Panc1 (cell line): ENCODE data around the gene MYO18B. TPM values are rescaled to one million over a fixed set of nuclear protein-coding genes. Genes with fewer than 3 reads are reported as not detected.

Source experiments
- ATAC-seq: fragments of 200-7000 bp; cut with Tn5 transposase; 2 replicates; pipeline ENCODE4 v1.9.1; 2020; ENCODE audit warnings: mild to moderate bottlenecking, moderate library complexity
- BruUV-seq: library from RNA; stranded (reverse); fragments of 400-500 nt; replicated peaks from 2 replicates; lab custom pipeline; 2021; lab: Mats Ljungman, UMichigan
- CTCF ChIA-PET: fragments of 300-600 bp; sonication (Branson Sonifier 250); formaldehyde crosslinking; loops from one replicate; lab custom pipeline; 2022; ENCODE audit warnings: antibody characterized with exemption; lab: Charles Lee
- POLR2A ChIA-PET: fragments of 300-600 bp; sonication (Branson Sonifier 250); formaldehyde crosslinking; loops from one replicate; lab custom pipeline; 2022; ENCODE audit warnings: antibody characterized with exemption; lab: Charles Lee
- DNase-seq: peaks from one replicate; pipeline ENCODE4 v3.0.0-alpha.2; 2010; ENCODE audit warnings: low read depth, low spot score
- H3K27ac ChIP-seq: 2 replicates; pipeline ENCODE4 v1.5.1; 2011; ENCODE audit warnings: mild to moderate bottlenecking, low read length, inconsistent platforms
- H3K27me3 ChIP-seq: fragments of 200-500 bp; sonication (Bioruptor generic); 2 replicates; pipeline ENCODE4 v1.6.0; 2014; ENCODE audit warnings: low read length, inconsistent platforms; ENCODE audit not compliant: control insufficient read depth, insufficient read depth
- H3K36me3 ChIP-seq: fragments of 200-500 bp; sonication (Bioruptor generic); 2 replicates; pipeline ENCODE4 v1.5.1; 2014; ENCODE audit warnings: inconsistent platforms, mild to moderate bottlenecking, low read length, moderate library complexity; ENCODE audit not compliant: control insufficient read depth, insufficient read depth
- H3K4me1 ChIP-seq: 2 replicates; pipeline ENCODE4 v1.5.1; 2011; ENCODE audit warnings: inconsistent platforms, mild to moderate bottlenecking, low read length, moderate library complexity; ENCODE audit not compliant: control insufficient read depth, insufficient read depth
- H3K4me3 ChIP-seq, 2 experiments: 2 replicates each; pipeline ENCODE4 v1.5.1; 2011 to 2012; ENCODE audit warnings: low read depth in 2 of 2, low read length in 2 of 2, mild to moderate bottlenecking in 2 of 2, inconsistent platforms in 1 of 2, moderate library complexity in 1 of 2
- H3K9me3 ChIP-seq: fragments of 200-500 bp; sonication (Bioruptor generic); 2 replicates; pipeline ENCODE4 v1.5.1; 2014; ENCODE audit warnings: low read depth, mild to moderate bottlenecking, inconsistent platforms, low read length, moderate library complexity; ENCODE audit not compliant: control insufficient read depth, insufficient read depth
- POLR2AphosphoS5 ChIP-seq: IDR thresholded peaks from 2 replicates; pipeline ENCODE4 v1.6.1; 2012; ENCODE audit warnings: mild to moderate bottlenecking, low read depth, low read length, moderate library complexity
- SIN3A ChIP-seq: IDR thresholded peaks from 2 replicates; pipeline ENCODE4 v1.6.1; 2012; ENCODE audit warnings: low read depth, mild to moderate bottlenecking, low read length, moderate library complexity, borderline replicate concordance; ENCODE audit not compliant: insufficient read depth
- TCF7L2 ChIP-seq: IDR thresholded peaks from 2 replicates; pipeline ENCODE4 v1.6.1; 2011; ENCODE audit warnings: mild to moderate bottlenecking, low read depth, low read length, inconsistent platforms
- in situ Hi-C: cut with HindIII; loops from 2 replicates; pipeline ENCODE4 v1.10.0; 2016; ENCODE audit warnings: low sequenced_read_pairs, low pct_unique_long_range_greater_than_20kb
- intact Hi-C: fragments of 100-400 bp; cut with micrococcal nuclease; formaldehyde crosslinking; loops from one replicate; pipeline ENCODE4 v1.10.0; 2022; ENCODE audit not compliant: unreplicated experiment
- total RNA-seq: library from RNA; stranded (reverse); gene quantifications from one replicate; pipeline ENCODE4 v1.2.1, GENCODE V29; 2021; ENCODE audit not compliant: unreplicated experiment
- TF ChIP-seq, protein P1 (sequence below): fragments of 450-650 bp; IDR thresholded peaks from 2 replicates; pipeline ENCODE4 v1.5.1; 2017; ENCODE audit warnings: mild to moderate bottlenecking
- TF ChIP-seq, protein P2 (sequence below), 2 experiments: IDR thresholded peaks; 2 replicates each; pipeline ENCODE4 v1.6.1; 2011 to 2012; ENCODE audit warnings: low read depth in 2 of 2, control low read depth in 1 of 2, low read length in 1 of 2, mild to moderate bottlenecking in 1 of 2, moderate library complexity in 1 of 2; ENCODE audit not compliant: insufficient read depth in 1 of 2

MYO18B gene
- total RNA-seq, 1 experiment from 2014 or later, result not detected

GRCh38 chr22:25800766-25801165 lies 58.8 kb downstream of the MYO18B start:
- no TSS peak for BruUV-seq
- Histone ChIP-seq H3K27me3 (no peaks in the 10 kb centered on the region; the same call in 1 of the 2 replicates), H3K27ac (no peak overlapping the region), H3K36me3 (no peaks in the 10 kb centered on the region), H3K4me3 (no peak overlapping the region), H3K9me3 (no peaks in the 10 kb centered on the region), H3K4me1 (no peaks in the 10 kb centered on the region)
- POLR2A ChIA-PET, result no interaction called here
- intact Hi-C loops (no loop called here), in situ Hi-C loops (no loop called here)
- no peak for DNase-seq
- CTCF ChIA-PET, result interaction anchor here (0.5 kb wide), 1 partner anchor 1030 kb away, joined by 4 read pairs; no protein-coding TSS in a partner anchor
- no peak for ATAC-seq
- TF ChIP-seq, protein P1, sequence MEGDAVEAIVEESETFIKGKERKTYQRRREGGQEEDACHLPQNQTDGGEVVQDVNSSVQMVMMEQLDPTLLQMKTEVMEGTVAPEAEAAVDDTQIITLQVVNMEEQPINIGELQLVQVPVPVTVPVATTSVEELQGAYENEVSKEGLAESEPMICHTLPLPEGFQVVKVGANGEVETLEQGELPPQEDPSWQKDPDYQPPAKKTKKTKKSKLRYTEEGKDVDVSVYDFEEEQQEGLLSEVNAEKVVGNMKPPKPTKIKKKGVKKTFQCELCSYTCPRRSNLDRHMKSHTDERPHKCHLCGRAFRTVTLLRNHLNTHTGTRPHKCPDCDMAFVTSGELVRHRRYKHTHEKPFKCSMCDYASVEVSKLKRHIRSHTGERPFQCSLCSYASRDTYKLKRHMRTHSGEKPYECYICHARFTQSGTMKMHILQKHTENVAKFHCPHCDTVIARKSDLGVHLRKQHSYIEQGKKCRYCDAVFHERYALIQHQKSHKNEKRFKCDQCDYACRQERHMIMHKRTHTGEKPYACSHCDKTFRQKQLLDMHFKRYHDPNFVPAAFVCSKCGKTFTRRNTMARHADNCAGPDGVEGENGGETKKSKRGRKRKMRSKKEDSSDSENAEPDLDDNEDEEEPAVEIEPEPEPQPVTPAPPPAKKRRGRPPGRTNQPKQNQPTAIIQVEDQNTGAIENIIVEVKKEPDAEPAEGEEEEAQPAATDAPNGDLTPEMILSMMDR, result no peak
- TF ChIP-seq POLR2AphosphoS5 (no peak), SIN3A (no peak), TCF7L2 (no peak)
- TF ChIP-seq, protein P2, sequence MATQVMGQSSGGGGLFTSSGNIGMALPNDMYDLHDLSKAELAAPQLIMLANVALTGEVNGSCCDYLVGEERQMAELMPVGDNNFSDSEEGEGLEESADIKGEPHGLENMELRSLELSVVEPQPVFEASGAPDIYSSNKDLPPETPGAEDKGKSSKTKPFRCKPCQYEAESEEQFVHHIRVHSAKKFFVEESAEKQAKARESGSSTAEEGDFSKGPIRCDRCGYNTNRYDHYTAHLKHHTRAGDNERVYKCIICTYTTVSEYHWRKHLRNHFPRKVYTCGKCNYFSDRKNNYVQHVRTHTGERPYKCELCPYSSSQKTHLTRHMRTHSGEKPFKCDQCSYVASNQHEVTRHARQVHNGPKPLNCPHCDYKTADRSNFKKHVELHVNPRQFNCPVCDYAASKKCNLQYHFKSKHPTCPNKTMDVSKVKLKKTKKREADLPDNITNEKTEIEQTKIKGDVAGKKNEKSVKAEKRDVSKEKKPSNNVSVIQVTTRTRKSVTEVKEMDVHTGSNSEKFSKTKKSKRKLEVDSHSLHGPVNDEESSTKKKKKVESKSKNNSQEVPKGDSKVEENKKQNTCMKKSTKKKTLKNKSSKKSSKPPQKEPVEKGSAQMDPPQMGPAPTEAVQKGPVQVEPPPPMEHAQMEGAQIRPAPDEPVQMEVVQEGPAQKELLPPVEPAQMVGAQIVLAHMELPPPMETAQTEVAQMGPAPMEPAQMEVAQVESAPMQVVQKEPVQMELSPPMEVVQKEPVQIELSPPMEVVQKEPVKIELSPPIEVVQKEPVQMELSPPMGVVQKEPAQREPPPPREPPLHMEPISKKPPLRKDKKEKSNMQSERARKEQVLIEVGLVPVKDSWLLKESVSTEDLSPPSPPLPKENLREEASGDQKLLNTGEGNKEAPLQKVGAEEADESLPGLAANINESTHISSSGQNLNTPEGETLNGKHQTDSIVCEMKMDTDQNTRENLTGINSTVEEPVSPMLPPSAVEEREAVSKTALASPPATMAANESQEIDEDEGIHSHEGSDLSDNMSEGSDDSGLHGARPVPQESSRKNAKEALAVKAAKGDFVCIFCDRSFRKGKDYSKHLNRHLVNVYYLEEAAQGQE (IDR thresholded peaks at IDR 0.05; ENCODE audit: insufficient read depth in 1 of 2, low read depth in 2 of 2, low read length in 1 of 2), result no peak

GRCh38 chr22:25802018-25802417 lies 60.0 kb downstream of the MYO18B start:
- in situ Hi-C loops, result no loop called here
- H3K9me3 ChIP-seq, result no peaks in the 10 kb centered on the region
- TF ChIP-seq, protein P1, result no peak
- TF ChIP-seq TCF7L2 (no peak), SIN3A (no peak), POLR2AphosphoS5 (no peak)
- TF ChIP-seq, protein P2 (IDR thresholded peaks at IDR 0.05; ENCODE audit: insufficient read depth in 1 of 2, low read depth in 2 of 2, low read length in 1 of 2), result no peak
- no peaks in the 10 kb centered on the region for H3K36me3 ChIP-seq
- no TSS peak for BruUV-seq
- no peak for ATAC-seq
- ChIA-PET CTCF (no interaction called here), POLR2A (no interaction called here)
- H3K4me1 ChIP-seq, result no peaks in the 10 kb centered on the region
- H3K27ac ChIP-seq, result no peak overlapping the region
- no peak for DNase-seq
- no peak overlapping the region for H3K4me3 ChIP-seq
- intact Hi-C loops, result no loop called here
- no peaks in the 10 kb centered on the region; the same call in 1 of the 2 replicates for H3K27me3 ChIP-seq
